K562 (cell line): Measurements from ENCODE around the gene ADAM10. TPM values are rescaled to one million over a fixed set of nuclear protein-coding genes. Genes with fewer than 3 reads are reported as not detected.

ENCODE experiments used
- ATF1 ChIP-seq, 2 experiments: fragments of 450-650 bp in 1 of 2; IDR thresholded peaks; 2 replicates each; pipeline ENCODE4 v1.6.1; 2016; ENCODE audit warnings: missing compliant biosample characterization in 1 of 2, missing genetic modification characterization in 1 of 2
- HMGN3 ChIP-seq: IDR thresholded peaks from 2 replicates; pipeline ENCODE4 v1.6.1; 2011; ENCODE audit warnings: borderline replicate concordance, low read depth, mild to moderate bottlenecking, mixed read lengths, low read length; ENCODE audit not compliant: insufficient read length; ENCODE audit errors: extremely low read depth
- NFIC ChIP-seq: fragments of 450-650 bp; IDR thresholded peaks from 2 replicates; pipeline ENCODE4 v1.6.1; 2017; ENCODE audit warnings: mild to moderate bottlenecking, inconsistent platforms
- POLR2B ChIP-seq: fragments of 450-650 bp; IDR thresholded peaks from 2 replicates; pipeline ENCODE4 v1.6.1; 2018; ENCODE audit warnings: low read depth; ENCODE audit not compliant: partially characterized antibody
- RBM25 ChIP-seq: fragments of 200-400 bp; formaldehyde crosslinking; IDR thresholded peaks from 2 replicates; pipeline ENCODE4 v1.6.1; 2018; ENCODE audit warnings: low read length, low read depth, moderate library complexity; ENCODE audit not compliant: severe bottlenecking
- RBM34 ChIP-seq: fragments of 200-400 bp; formaldehyde crosslinking; IDR thresholded peaks from 2 replicates; pipeline ENCODE4 v1.6.1; 2018; ENCODE audit warnings: low read length, borderline replicate concordance; ENCODE audit not compliant: insufficient read depth
- RCOR1 ChIP-seq, 2 experiments: IDR thresholded peaks; 2 replicates each; pipeline ENCODE4 v1.6.1; 2012; ENCODE audit warnings: low read depth in 2 of 2, low read length in 2 of 2, borderline replicate concordance in 1 of 2, improper control_type of control experiment in 1 of 2
- SIN3A ChIP-seq, 2 experiments: fragments of 150-350 bp in 1 of 2; IDR thresholded peaks; 2 replicates each; pipeline ENCODE4 v1.6.1; 2011 to 2016; ENCODE audit warnings: borderline replicate concordance in 2 of 2, low read depth in 2 of 2, low read length in 2 of 2, mild to moderate bottlenecking in 2 of 2, moderate library complexity in 2 of 2; ENCODE audit not compliant: control insufficient read depth in 1 of 2
- SREBF1 ChIP-seq: fragments of 150-350 bp; IDR thresholded peaks from 2 replicates; pipeline ENCODE4 v1.6.1; 2014; ENCODE audit warnings: antibody characterized with exemption, low read depth, low read length, borderline replicate concordance
- TAF15 ChIP-seq: fragments of 200-400 bp; formaldehyde crosslinking; IDR thresholded peaks from 2 replicates; pipeline ENCODE4 v1.6.1; 2017; ENCODE audit warnings: mild to moderate bottlenecking, low read depth, low read length, moderate library complexity
- ZNF584 ChIP-seq: fragments of 200-800 bp; sonication (Bioruptor generic); IDR thresholded peaks from 2 replicates; pipeline ENCODE4 v1.6.1; 2016; ENCODE audit warnings: low read depth, mild to moderate bottlenecking, missing genetic modification characterization, missing compliant biosample characterization
- ZNF75A ChIP-seq: fragments of 450-650 bp; formaldehyde crosslinking; IDR thresholded peaks from 2 replicates; pipeline ENCODE4 v1.4.0; 2020; ENCODE audit warnings: mild to moderate bottlenecking
- ZNF764 ChIP-seq: fragments of 250-450 bp; sonication (Bioruptor Pico); IDR thresholded peaks from 2 replicates; pipeline ENCODE4 v1.4.0; 2020; ENCODE audit warnings: low read depth, mild to moderate bottlenecking, moderate library complexity
- polyA plus RNA-seq, 8 experiments: library from polyadenylated mRNA; depleted of rRNA in 4 of 8; stranded (reverse) in 5 of 8; unstranded in 3 of 8; fragments of >200 nt; fragmentation: Nextera tagmentation in 2 of 8; fragmentation: Illumina TruSeq in 1 of 8; extraction: Ambion mirVana in 2 of 8; extraction: Trizol in 1 of 8; gene quantifications; 2 replicates each; pipeline versions ENCODE4 v1.2.1 to v1.2.3, GENCODE V29; 2011 to 2014; ENCODE audit warnings: inconsistent platforms in 1 of 8, missing spikeins in 1 of 8
- total RNA-seq, 7 experiments: library from RNA; depleted of rRNA in 6 of 7; stranded (reverse); fragments of >200 nt in 6 of 7; fragmentation: Illumina TruSeq in 2 of 7; extraction: Trizol in 2 of 7; gene quantifications; 2 replicates each; pipeline versions ENCODE4 v1.2.1 to v1.2.3, GENCODE V29; 2011 to 2021; ENCODE audit warnings: low replicate concordance in 1 of 7
- TF ChIP-seq, protein P1 (sequence below): fragments of 450-650 bp; IDR thresholded peaks from 2 replicates; pipeline ENCODE4 v1.6.1; 2016; ENCODE audit warnings: low read depth, mild to moderate bottlenecking, moderate library complexity
- TF ChIP-seq, protein P2 (sequence below): fragments of 250-450 bp; sonication (Bioruptor Pico); IDR thresholded peaks from 2 replicates; pipeline ENCODE4 v1.4.0; 2020; ENCODE audit warnings: mild to moderate bottlenecking, moderate library complexity
- TF ChIP-seq, protein P3 (sequence below): fragments of 250-450 bp; sonication (Bioruptor Pico); IDR thresholded peaks from 2 replicates; pipeline ENCODE4 v1.4.0; 2020; ENCODE audit warnings: borderline replicate concordance
- TF ChIP-seq, protein P4 (sequence below): fragments of 250-450 bp; sonication (Bioruptor Pico); IDR thresholded peaks from 2 replicates; pipeline ENCODE4 v1.5.0; 2020; ENCODE audit warnings: mild to moderate bottlenecking, borderline replicate concordance

Gene ADAM10
- total and polyA plus RNA-seq, 9 of the 15 experiments (the other 6 are each of a cell fraction or from before 2014, with no cell fraction given), result 11.9 to 152 (median 57.3) TPM

DNA sequence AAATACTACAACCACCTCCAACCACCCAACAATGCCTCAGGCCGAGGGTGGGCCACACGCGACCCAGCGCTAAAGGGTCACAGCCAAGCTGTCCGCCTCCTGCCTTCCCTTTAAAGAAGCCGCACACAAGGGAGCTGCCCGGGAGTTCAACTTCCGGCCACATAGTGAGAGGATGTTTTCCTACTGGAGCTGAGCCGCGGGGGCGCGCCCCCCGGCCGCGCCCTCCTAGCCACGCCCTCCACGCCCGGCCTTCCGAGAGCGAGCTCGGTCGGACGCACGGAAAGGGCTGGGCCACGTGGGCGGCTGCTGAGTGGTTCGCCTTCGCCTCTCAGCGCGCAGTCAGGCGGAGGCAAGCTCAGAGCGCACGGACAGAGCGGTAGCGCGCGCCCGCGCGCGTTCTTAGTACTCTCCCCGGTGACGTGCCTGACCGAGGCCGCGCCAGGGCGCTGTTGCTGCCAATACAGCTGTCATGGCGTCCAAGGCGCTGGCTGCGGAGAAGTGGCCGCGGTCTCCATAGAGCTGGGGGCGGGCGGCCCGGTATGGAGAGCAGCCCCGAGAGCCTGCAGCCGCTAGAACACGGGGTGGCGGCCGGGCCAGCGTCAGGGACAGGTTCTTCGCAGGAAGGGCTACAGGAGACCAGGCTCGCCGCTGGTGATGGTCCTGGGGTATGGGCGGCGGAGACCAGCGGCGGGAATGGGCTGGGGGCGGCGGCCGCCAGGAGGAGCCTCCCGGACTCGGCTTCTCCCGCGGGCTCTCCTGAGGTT is 21.5 kb upstream of the ADAM10 start, which contains the start of gene MINDY2 (continued):
- TF ChIP-seq HMGN3 (peak; percentile 97), SIN3A (IDR thresholded peaks at IDR 0.05; ENCODE audit: borderline replicate concordance in 2 of 2, control insufficient read depth in 1 of 2, low read depth in 2 of 2, low read length in 2 of 2) (peak; percentile 50 to 85; a peak in 3 of 4 replicates), NFIC (peak; percentile 43), RCOR1 (IDR thresholded peaks at IDR 0.05; ENCODE audit: borderline replicate concordance in 1 of 2, low read depth in 2 of 2, low read length in 2 of 2) (peak in 1 of 2 experiments; percentile 13; a peak in 2 of 4 replicates), SREBF1 (no peak), ZNF764 (CRISPR knock-in tag) (peak; percentile 81), POLR2B (peak; percentile 74), ZNF584 (peak; percentile 77; the same call in 1 of the 2 replicates), TAF15 (no peak), RBM34 (peak; percentile 72; the same call in 1 of the 2 replicates), ZNF75A (CRISPR knock-in tag) (0 out of 2 replicates have a peak, but pooled peaks have one; percentile 16), ATF1 (CRISPR knock-in tag; IDR thresholded peaks at IDR 0.05) (no peak), ATF1 (tag; IDR thresholded peaks at IDR 0.05) (peak; percentile 90), RBM25 (no peak)
- TF ChIP-seq, protein P1, sequence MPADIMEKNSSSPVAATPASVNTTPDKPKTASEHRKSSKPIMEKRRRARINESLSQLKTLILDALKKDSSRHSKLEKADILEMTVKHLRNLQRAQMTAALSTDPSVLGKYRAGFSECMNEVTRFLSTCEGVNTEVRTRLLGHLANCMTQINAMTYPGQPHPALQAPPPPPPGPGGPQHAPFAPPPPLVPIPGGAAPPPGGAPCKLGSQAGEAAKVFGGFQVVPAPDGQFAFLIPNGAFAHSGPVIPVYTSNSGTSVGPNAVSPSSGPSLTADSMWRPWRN, result no peak
- TF ChIP-seq, protein P2, sequence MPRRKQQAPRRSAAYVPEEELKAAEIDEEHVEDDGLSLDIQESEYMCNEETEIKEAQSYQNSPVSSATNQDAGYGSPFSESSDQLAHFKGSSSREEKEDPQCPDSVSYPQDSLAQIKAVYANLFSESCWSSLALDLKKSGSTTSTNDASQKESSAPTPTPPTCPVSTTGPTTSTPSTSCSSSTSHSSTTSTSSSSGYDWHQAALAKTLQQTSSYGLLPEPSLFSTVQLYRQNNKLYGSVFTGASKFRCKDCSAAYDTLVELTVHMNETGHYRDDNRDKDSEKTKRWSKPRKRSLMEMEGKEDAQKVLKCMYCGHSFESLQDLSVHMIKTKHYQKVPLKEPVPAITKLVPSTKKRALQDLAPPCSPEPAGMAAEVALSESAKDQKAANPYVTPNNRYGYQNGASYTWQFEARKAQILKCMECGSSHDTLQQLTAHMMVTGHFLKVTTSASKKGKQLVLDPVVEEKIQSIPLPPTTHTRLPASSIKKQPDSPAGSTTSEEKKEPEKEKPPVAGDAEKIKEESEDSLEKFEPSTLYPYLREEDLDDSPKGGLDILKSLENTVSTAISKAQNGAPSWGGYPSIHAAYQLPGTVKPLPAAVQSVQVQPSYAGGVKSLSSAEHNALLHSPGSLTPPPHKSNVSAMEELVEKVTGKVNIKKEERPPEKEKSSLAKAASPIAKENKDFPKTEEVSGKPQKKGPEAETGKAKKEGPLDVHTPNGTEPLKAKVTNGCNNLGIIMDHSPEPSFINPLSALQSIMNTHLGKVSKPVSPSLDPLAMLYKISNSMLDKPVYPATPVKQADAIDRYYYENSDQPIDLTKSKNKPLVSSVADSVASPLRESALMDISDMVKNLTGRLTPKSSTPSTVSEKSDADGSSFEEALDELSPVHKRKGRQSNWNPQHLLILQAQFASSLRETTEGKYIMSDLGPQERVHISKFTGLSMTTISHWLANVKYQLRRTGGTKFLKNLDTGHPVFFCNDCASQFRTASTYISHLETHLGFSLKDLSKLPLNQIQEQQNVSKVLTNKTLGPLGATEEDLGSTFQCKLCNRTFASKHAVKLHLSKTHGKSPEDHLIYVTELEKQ (CRISPR knock-in tag), result 0 out of 2 replicates have a peak, but pooled peaks have one; percentile 27
- TF ChIP-seq, protein P3, sequence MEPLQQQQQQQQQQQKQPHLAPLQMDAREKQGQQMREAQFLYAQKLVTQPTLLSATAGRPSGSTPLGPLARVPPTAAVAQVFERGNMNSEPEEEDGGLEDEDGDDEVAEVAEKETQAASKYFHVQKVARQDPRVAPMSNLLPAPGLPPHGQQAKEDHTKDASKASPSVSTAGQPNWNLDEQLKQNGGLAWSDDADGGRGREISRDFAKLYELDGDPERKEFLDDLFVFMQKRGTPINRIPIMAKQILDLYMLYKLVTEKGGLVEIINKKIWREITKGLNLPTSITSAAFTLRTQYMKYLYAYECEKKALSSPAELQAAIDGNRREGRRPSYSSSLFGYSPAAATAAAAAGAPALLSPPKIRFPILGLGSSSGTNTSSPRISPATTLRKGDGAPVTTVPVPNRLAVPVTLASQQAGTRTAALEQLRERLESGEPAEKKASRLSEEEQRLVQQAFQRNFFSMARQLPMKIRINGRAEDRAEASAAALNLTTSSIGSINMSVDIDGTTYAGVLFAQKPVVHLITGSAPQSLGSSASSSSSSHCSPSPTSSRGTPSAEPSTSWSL (CRISPR knock-in tag), result 0 out of 2 replicates have a peak, but pooled peaks have one; percentile 42
- TF ChIP-seq, protein P4, sequence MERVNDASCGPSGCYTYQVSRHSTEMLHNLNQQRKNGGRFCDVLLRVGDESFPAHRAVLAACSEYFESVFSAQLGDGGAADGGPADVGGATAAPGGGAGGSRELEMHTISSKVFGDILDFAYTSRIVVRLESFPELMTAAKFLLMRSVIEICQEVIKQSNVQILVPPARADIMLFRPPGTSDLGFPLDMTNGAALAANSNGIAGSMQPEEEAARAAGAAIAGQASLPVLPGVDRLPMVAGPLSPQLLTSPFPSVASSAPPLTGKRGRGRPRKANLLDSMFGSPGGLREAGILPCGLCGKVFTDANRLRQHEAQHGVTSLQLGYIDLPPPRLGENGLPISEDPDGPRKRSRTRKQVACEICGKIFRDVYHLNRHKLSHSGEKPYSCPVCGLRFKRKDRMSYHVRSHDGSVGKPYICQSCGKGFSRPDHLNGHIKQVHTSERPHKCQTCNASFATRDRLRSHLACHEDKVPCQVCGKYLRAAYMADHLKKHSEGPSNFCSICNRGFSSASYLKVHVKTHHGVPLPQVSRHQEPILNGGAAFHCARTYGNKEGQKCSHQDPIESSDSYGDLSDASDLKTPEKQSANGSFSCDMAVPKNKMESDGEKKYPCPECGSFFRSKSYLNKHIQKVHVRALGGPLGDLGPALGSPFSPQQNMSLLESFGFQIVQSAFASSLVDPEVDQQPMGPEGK (CRISPR knock-in tag), result no peak
